ENCODE results near the gene SPRYD4.

GRCh38 chr12:56522411-56523193 is 54.2 kb downstream of the SPRYD4 start:
- no peak for TF ChIP-seq CTCF (IDR thresholded peaks at IDR 0.05)
- no peak for TF ChIP-seq ZFX (IDR thresholded peaks at IDR 0.05; ENCODE audit: borderline replicate concordance)
